GM12865 (cell line): Measurements from ENCODE around the gene SLC25A27.

Experiments
- DNase-seq: peaks from one replicate; pipeline ENCODE4 v3.0.0; 2010; ENCODE audit warnings: low read depth
- H3K4me3 ChIP-seq: 2 replicates; pipeline ENCODE4 v1.5.1; 2011; ENCODE audit warnings: mild to moderate bottlenecking, low read depth, low read length, control low read depth
- TF ChIP-seq, protein P1 (sequence below): IDR thresholded peaks from 2 replicates; pipeline ENCODE4 v1.5.1; 2011; ENCODE audit warnings: low read length, control low read depth, low read depth, inconsistent platforms; ENCODE audit not compliant: insufficient read depth; ENCODE audit errors: missing control alignments

SLC25A27 gene

DNA sequence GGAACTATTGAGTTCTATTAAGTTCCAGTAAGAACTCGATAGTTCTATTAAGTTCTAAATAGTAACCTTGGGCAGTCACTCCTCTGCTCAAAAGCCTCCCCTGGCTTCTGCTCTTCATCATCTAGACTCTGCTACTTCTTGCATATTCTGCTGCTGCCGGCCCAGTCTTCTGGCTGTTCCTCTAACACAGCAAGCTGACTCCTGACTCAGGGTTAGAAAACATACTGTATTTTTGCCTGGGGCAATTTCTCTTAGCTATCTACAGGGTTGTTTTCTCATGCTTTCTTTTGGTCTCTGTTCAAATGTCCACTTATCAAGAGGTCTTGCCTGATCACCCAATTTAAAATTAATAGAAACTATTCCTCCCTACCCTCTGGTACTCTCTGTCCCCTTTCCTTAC is 14.6 kb downstream of the SLC25A27 start:
- DNase-seq = no peak
- TF ChIP-seq, protein P1, sequence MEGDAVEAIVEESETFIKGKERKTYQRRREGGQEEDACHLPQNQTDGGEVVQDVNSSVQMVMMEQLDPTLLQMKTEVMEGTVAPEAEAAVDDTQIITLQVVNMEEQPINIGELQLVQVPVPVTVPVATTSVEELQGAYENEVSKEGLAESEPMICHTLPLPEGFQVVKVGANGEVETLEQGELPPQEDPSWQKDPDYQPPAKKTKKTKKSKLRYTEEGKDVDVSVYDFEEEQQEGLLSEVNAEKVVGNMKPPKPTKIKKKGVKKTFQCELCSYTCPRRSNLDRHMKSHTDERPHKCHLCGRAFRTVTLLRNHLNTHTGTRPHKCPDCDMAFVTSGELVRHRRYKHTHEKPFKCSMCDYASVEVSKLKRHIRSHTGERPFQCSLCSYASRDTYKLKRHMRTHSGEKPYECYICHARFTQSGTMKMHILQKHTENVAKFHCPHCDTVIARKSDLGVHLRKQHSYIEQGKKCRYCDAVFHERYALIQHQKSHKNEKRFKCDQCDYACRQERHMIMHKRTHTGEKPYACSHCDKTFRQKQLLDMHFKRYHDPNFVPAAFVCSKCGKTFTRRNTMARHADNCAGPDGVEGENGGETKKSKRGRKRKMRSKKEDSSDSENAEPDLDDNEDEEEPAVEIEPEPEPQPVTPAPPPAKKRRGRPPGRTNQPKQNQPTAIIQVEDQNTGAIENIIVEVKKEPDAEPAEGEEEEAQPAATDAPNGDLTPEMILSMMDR = no peak

DNA sequence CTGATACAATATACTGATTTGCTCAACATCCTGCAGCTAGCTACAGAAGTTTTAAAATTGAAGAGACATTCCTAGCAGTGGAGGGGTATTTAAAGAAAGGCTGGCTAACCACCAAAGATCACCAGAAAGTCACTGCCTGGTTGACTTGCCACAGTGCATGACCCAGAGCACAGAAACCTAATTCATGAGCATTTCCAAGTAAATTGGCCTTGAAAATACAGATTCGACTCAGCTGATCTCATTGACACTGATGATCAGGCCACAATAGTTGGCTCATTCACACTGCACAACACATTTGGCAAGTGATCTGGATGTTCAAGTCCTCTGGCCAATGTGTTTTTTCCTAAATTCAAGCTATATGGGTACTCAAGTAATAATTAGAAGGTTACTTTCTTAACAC is 21.6 kb downstream of the SLC25A27 start:
- TF ChIP-seq, protein P1 = no peak
- DNase-seq = no peak
- H3K4me3 ChIP-seq = no peak overlapping the region

More for the DNA sequence above, 14.6 kb downstream of the SLC25A27 start:
- H3K4me3 ChIP-seq = no peak overlapping the region

DNA sequence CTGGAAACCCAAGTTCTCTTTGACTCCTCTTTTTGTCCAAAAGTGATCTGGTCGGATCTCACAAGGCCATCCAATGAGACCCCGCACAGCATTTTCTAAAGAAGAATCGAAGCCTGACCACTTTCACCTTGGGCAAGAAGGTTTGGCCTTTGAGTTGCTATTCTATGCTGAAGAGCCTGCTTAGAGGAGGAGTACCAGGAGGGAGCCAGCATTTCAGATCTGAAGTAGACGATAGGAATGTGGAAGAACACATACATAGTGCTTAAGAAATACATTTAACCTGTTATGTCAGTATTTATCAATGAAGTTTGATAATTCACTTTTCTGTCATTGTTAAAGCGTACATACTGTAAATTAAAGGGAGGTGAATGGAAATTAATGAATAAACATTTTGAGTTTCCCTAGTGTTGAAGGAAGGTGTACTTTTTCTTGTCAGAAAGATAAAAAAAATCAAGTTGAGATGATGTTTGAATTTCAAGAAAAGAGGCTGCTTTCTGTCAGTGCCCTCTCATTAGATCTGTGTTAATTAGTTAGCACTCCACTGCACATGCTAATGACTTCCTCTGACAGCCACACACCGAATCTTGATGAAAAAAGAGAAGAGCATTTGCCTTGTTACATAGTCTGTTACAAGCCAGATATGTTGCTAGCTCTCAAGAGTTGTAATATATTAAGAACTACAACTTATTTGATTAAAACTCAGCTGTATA is 24.0 kb downstream of the SLC25A27 start:
- no peak for DNase-seq
- H3K4me3 ChIP-seq = no peak overlapping the region
- TF ChIP-seq, protein P1 = no peak

DNA sequence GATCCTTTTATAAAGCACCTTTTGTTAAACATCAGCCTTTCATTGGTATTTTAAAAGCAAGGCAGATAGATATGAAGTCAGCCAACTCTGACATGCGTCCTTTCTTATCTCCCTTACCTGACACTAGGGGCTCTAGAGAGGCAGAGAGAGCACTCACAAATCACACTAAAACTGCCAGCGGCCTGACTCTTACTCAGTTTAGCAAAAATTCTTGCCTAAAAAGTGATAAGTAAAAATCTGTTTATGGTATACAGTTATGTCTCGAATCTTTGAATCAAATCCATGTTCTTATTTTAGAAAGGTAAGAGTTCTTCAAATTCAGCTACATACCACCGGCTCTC is 24.5 kb downstream of the SLC25A27 start:
- TF ChIP-seq, protein P1 = peak; percentile 32
- peak; percentile 10 for DNase-seq
- no peak overlapping the region for H3K4me3 ChIP-seq

DNA sequence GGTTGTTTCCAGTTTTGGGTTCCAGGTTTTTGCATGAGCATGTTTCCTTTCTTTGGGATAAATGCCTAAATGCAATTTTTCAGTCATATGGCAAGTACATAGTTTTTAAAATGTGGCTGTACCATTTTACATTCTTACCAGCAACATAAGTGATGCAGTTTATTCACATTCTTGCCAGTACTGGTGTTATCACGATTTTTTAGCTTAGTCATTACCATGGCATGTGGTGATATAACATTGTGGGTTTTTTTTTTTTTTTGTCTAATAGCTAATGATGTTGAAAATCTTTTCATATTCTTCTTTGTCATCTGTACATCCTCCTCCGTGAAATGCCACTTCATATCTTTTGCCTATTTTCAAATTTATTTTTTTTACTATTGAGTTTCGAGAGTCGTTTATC is 32.0 kb downstream of the SLC25A27 start:
- no peak for DNase-seq
- H3K4me3 ChIP-seq = no peak overlapping the region
- TF ChIP-seq, protein P1 = no peak

DNA sequence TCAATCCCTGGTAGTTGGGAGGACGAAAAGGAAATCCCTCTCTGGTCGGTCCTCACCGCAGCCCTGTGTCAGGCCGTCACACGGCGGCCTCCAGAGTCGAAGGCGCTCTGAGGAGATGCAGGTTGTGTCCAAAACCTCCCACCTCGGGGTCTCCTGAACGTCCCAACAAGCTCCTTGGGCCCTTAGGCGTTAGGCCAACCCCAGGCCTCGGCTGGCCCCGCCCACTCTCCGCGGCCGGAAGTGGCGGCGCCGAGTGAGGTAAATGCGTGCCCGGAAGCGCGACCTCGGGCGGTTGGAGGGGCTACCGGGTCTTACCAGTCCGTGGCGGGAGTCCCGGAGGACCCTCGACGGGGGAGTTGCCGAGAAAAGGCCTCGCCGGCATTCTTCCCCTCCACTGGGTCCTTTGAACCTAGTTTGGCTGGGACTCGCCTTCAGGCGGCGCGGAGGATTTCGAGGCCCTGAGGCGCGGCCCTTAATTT is 34.9 kb downstream of the SLC25A27 start, which contains the start of gene TDRD6:
TSS of gene TDRD6 (plus strand) at position 267 of the 479 bp plus-strand sequence. CDS start 244 bp downstream, outside the sequence.
- TF ChIP-seq, protein P1 = no peak
- no peak within 1 kb of the TSS for H3K4me3 ChIP-seq
- DNase-seq = no peak
